ENCODE results near the gene TAF8. TPM values are rescaled to one million over a fixed set of nuclear protein-coding genes. Genes with fewer than 3 reads are reported as not detected.
A peak's percentile ranks its signal among the peaks of the same experiment; 100 is the strongest.

Gene TAF8
- polyA plus RNA-seq, 3 donors: 6.0 to 16.2 (median 8.7) TPM

DNA sequence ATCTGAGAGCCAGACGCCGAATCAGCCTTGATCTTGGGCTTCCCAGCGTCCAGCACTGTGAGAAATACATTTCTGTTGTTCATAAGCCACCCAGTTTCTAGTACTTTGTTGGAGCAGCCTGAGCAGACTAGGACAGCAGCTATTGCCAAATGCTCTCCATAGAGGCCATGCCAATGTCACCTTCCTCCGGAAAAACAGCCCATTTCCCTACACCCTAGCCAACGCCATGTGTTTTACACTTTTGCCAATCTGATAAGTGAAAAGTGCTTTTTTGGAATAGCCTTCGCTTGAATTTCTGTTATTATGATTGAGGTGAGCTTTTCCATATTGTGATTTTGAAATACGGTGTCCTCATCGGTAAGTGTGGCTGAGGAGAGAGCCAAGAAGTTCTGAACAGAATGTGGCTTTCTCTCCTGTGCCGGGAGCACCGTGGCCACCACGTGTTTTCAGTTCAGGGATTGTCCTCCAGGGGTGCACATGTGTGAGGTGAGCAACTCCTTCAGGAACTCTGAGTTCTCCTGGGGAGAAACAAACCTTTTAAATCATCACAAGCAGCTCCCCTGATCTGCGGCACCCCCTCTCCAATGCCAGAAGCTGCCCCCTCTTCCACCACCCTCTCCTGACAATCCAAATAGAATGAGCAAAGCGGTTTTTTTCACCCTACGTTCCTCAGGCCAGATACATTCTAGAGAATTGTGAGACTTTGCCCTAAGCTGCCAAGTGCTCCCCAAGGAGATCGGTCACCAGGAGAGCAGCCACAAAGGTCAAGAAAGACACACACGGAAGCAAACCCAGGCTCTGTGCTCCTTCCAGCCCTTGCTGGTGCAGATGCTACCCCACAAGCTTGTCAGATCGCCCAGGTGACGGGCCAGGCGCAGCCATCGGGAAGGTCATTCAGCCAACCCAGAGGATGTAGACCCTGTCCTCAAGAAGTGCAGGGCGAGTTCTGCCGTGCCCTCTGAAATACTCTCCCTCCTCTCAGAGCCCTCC is 36.0 kb downstream of the TAF8 start:
- no peak overlapping the region for H3K27ac ChIP-seq (ENCODE audit: low read depth, low read length)
- WGBS, 3 donors: 68 to 78% (median 76%) methylated on average over 22 of the region's 22 CpGs

DNA sequence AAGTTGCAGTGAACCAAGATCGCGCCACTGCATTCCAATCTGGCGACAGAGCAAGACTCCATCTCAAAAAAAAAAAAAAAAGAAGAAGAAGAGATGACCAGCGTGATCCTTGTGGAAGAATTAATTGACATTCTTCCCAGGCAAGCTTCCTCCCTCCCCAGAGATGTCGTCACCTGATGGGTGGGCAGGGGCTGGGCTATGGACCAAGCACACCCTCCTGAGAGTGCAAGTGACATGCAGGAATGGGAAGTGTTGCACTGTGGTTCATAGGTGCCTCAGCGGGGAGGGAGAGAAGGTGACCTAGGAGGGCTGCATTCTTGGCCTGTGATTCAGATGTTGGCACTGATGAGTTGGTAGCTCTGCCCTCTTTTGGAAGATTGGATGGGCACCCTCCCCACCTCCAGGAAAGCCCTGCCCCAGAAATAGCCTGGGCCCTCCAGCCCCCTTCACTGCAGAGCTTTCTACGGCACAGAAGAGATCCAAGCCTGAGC is 37.8 kb downstream of the TAF8 start:
- WGBS, 3 donors: 87 to 90% (median 89%) methylated on average over 6 to 7 of the region's 7 CpGs
- no peak overlapping the region for H3K27ac ChIP-seq (ENCODE audit: low read depth, low read length)

DNA sequence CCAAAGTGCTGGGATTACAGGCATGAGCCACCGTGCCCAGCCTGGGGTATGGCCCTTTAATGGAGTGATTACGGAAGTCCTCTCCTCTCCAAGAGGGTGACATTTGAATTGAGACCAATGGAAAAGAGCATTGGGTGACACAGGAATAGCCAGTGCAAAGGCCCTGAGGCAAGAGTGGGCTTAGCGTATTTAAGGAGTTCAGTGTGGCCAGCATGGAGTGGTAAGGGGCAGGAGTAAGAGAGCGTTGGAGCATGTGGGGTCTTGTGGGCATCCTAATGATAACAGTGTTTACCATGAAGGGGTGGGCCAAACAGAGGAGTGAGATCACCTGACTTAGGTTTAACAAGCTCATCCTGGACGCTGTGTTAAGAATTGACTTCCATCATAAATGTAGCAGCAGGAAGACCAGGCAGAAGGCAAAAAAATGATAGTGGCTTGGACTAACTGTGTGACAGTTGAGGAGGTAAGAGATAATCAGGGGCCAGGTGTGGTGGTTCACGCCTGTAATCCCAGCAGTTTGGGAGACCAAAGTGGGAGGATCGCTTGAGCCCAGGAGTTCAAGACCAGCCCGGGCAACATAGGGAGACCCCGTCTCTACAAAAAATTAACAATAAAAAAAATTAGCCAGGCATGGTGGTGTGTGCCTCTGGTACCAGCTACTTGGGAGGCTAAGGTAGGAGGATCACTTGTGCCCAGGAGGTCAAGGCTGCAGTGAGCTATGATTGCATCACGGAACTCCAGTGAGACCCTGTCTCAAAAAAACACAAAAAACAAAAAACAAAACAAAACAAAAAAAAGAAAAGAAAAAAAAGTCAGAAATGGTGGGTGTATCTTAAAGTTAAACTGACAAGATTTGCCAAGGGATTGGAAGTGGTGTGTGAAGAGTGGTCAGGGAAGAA is 40.7 kb downstream of the TAF8 start:
- no peak overlapping the region for H3K27ac ChIP-seq (ENCODE audit: low read depth, low read length)
- whole genome bisulfite sequencing, 3 donors: 91 to 95% (median 92%) methylated on average over 10 of the region's 10 CpGs

DNA sequence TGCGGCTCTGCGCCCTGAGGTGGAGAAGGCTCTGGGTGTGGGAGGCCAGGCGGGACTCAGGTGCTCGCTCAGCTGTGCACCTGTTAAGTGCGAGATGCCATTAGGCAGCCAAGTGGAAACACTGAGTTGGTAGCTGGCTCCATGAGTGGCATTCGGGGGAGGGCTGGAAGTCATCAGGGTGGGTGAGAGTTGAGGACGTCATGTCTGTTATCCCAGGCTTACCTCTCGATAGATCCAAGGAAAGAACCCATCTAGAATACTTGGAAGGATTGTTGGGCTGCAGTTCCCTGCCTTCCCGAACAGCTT is 41.3 kb downstream of the TAF8 start:
- WGBS, 3 donors: 84 to 93% (median 88%) methylated on average over 9 of the region's 9 CpGs
- no peak overlapping the region for H3K27ac ChIP-seq (ENCODE audit: low read depth, low read length)

DNA sequence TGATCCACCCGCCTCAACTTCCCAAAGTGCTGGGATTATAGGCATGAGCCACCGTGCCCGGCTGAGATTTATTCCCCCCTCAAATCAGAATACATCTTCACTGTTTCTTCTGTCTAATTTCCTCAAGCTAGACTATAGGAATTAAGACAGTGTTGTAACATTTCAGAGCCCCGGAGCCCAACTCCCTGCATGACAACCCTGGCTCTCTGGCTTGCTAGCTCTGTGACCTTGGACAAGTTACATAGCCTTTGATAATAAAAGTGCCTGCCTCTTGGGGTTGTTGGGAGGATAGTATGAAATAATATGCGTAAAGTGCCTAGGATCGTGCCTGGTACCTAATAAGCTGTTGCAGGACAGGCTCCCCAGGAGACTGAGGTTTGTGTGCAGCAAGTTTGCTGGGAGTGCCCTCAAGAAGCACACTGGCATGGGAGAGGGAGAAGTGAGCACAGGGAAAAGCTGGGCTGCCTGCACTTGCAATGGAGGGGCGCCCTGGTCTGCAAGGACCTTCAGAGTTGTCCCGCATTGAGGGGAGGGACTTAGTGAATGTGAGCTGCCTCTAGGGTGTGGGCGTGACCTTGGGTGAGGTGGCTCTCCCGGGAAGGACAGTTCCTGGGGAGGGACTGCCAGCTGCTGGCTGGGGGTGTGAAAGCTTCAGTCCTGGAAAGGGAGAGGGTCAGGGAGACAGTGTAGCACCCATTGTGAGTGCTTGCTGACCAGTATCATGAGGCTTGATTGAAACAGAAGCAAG is 43.4 kb downstream of the TAF8 start:
- WGBS, 3 donors: 47 to 78% (median 75%) methylated on average over 10 of the region's 10 CpGs
- H3K27ac ChIP-seq (ENCODE audit: low read depth, low read length): no peak overlapping the region

DNA sequence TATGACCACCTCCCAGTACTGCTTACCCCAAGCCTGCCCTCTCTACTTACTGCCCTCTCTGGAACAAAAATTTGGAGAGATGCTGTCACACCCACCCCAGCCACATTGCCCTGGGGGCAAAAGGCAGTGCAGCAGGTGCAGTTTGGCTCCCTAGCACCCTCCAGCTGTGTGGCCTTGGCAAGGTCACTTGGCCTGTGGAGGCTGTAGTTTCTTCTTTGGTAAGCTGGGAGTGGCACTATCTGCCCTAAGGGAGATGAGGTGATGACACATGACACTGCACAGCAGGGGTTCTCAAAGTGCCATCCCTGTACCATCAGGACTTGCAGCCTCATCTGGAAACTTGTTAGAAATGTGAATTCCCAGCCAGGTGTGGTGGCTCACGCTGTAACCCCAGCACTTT is 44.8 kb downstream of the TAF8 start:
- 96 to 100% (median 97%) methylated on average over 1 of the region's 1 CpG for WGBS, 3 donors
- no peak overlapping the region for H3K27ac ChIP-seq (ENCODE audit: low read depth, low read length)

DNA sequence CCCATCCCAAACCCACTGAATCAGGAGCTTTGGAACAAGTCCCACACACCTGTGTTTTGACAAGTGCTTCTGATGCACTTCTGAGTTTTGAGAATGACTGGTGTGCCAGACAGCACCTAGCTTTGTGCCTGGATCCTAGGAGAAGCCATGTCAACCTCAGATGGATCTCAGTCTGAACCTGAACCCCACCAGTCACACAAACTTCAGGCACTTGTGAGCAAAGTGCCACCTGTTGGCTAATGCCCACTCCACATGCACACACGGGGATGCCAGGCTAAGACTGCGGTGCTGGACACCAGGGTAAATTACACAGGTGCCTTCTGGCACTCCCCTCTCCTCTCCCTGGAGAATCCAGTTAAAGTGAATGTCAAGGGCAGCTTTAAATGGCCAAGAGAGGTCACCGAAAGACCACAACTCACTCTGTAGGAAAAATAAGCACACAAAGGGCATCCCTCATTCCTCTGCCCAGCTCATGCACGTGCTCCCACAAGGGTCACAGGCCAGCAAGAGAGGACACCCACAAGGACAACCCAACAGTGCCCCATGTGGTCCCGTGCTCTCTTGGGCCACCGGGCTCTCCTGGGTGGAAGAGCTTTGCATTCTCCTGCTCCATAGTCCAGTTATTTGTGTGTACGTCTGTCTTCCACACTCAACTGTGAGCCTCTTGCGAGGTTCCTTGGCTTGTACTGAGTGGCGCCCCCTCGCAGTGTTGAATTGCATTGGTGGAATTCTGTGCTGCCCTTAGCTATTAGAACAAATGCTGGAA is 45.6 kb downstream of the TAF8 start:
- 67 to 86% (median 68%) methylated on average over 10 of the region's 10 CpGs for WGBS, 3 donors
- no peak overlapping the region for H3K27ac ChIP-seq (ENCODE audit: low read depth, low read length)

DNA sequence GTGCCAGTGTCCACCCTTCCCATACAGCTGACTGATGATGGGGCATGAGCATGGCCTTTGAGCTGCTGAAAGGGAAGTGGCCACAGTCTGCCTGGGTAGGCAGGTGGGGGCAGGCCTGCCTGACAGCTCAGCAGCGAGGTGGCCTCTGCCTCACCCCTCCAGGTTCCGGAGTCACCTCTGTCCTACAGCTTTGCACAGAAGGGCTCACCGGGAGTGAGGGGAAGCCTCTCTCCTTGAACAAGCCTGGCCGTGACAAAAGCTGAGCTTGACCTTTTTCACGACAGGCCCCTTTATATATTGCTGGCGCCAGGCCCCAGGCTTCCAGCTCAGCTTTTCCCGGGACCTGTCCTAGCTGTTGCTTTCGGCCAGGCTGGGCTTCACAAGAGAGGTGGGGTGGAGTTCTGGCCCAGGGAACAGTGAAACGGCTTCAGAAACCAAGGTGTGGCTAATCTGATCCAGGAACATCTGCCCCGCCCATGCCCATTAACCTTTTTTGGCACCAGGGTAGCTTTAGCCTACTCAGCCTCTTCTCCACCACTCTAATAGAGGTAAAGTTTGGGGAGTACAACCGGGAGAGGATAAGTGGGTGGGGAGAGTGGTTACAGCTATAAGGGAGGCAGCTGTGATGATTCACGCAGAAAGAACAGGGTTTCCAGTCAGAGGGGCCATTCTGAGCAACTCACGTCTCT is 49.2 kb downstream of the TAF8 start:
- no peak overlapping the region for H3K27ac ChIP-seq (ENCODE audit: low read depth, low read length)
- WGBS, 3 donors: 37 to 54% (median 54%) methylated on average over 13 of the region's 13 CpGs

DNA sequence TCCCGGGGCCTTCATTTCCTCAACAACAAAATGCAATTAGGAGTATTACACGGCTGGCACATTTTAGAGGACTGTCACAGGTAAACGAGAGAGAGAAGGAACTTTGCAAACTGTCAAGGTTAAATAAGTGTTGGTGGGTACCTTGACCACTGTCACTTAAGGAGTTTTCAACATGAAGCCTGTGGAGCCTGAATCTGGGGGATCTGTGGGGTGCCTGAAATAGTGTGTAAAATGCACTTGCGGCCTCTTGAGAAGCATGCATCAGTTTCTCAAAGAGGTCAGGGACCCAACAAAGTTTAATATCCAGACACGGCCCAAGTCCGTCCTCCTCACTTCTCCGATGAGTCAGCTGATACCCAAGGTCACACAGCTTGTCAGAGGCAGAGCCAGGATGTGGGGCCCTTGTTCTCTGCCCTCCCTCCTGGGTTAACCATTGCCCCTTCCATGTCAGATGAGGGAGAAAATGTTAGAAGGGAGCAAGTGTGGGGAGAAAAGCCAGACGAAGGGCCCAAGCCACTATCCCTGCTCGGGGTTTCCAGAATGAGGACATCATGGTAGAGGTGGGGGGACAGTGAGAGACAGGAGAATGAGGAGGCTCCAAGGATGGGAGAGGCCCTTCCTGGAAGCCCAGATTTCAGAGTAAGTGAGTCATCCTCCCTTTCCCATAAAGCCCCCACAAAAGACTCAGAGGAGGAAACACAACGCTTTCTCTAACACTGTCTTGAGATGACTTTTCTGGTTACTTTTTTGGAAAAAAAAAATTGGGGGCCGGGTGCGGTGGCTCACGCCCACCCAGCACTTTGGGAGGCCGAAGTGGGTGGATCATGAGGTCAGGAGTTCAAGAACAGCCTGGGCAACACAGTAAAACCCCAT is 49.9 kb downstream of the TAF8 start:
- WGBS, 3 donors: 61 to 65% (median 62%) methylated on average over 14 of the region's 14 CpGs
- H3K27ac ChIP-seq (ENCODE audit: low read depth, low read length): peak overlapping the region; percentile 53

DNA sequence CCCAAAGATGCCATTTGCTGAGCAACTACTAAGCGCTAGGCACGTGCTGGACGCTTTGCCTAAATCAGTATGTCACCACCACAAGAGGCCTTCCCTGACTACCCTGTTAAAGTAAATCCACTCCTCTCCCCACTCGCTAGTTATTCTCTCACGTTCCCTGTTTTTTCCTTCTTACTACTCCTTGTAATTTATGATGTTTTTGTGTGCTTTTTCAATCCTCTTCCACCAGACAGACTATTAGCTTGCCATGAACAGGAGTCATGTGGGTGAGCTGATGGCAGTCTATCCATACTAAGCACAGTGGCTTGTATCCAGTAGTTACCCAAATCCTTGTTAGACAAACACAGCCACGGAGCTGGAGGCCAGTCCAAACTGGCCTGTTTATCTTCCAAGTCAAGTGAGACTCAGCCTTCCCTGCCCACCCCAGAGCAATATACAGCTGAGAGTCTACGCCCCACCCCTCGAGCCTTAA is 50.9 kb downstream of the TAF8 start:
- no peak overlapping the region for H3K27ac ChIP-seq (ENCODE audit: low read depth, low read length)
- 79 to 85% (median 82%) methylated on average over 8 of the region's 8 CpGs for WGBS, 3 donors

DNA sequence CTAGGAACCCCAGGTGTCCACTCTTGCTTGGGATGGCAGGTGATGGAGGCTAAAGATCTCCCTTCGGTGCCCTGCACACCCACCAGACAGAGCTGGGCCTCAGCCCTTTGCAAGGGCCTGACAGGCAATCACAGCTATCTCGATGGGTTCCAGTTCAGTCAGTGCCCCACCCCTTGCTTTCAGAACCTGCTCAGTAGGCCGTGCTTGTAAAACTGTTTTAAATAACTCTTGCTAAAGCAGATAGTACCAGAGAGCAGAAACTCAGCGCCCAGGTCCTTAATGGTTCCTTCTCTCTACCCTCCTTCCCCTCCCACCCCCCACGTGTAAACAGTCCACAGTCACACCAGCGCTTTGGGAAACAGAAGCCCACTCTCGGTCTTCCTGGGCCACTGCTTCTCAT is 52.9 kb downstream of the TAF8 start:
- WGBS, 3 donors: 83 to 91% (median 89%) methylated on average over 7 of the region's 7 CpGs
- no peak overlapping the region for H3K27ac ChIP-seq (ENCODE audit: low read depth, low read length)

DNA sequence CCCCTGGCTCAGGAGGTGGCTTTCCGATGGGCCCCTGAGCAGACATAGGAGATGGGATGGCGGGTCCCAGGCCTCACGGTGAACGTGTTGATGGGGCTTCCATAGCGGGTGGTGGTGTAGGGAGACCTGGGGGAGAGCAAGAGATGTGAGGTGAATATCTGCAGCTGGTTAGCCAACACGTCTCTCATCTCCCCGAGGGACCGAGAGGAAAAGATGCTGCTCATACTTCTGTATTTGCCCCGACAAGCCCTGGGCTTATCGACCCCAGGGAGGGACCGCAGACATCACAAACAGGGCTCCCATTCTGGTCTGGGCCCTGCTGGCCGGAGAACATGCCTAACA is 53.4 kb downstream of the TAF8 start:
- H3K27ac ChIP-seq (ENCODE audit: low read depth, low read length): no peak overlapping the region
- WGBS, 3 donors: 82 to 90% (median 89%) methylated on average over 12 of the region's 12 CpGs

DNA sequence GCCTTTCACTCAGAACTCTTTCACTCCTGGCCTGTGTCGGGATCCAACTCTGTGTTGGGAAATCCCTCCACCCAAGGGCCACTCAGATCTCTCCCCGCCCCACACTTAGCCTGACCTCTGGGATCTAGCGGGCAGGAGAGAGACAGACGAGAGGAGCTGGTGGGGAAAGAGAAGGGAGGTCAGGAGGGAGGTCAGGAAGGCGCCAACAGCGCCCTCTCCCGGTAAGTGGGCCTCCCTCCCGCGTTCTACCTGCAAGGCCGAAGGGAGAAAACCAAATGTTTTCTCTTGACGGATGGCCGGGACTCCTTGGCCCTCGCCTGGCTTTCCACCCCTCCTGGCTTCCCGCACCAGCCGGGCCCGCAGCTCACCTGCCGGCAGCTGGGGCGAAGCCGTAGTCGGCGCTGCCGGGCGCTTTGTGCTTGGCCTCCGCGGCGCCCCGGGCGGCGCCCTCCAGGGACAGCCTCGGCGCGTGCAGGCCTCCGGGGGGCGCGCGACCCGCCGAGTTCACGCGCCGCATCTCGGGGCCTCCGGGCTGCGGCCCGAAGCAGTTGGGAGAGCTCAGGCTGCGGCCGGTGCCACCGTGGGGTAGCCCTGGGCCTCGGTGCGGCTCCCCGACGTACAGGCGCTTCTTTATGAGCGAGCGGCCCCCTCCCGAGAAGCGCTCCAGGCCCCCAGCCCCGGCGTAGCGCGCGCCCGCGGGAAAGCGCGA is 53.9 kb downstream of the TAF8 start:
- 9 to 44% (median 12%) methylated on average over 55 to 66 of the region's 66 CpGs for WGBS, 3 donors
- no peak overlapping the region for H3K27ac ChIP-seq (ENCODE audit: low read depth, low read length)

DNA sequence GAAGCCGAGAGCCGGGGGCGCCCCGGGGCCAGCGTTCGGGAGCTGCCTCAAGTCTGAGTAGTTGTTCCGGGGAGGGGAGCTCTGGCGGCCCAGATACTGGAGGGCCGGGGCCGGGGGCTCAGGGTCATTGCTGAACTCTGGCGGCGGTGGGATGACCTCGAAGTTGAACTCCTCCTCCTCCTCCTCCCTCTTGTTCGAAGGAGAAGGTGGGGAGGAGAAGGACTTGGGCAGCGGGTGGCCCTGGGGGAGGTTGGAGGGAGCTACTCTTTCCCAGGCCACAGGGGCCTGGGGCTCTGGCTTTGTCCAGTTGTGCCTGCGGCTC is 54.4 kb downstream of the TAF8 start:
- 19 to 51% (median 23%) methylated on average over 12 to 16 of the region's 16 CpGs for WGBS, 3 donors
- no peak overlapping the region for H3K27ac ChIP-seq (ENCODE audit: low read depth, low read length)

DNA sequence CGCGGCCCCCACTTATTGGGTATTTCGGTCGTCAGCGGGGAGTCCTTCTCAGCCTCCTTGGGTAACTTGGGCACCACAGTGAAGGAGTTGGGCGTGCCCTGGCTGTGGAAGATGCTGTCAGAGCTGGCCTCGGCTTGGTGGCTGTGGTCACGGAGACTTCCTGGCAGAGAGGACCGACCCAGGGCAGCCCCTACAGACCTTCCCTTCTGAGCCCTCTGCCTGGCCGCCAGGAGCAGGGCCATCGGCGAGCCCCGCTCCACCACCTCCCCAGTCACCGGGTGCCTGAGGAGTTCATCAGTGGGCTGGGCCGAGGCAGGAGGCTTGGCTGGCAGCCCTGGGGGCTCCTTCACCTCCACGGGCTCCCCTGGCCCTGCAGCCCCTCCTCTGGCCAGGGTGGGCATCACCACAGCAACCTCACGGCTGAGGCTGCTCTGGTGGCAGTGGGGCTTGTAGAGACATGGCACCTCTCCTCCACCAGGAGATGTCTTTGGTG is 54.9 kb downstream of the TAF8 start:
- WGBS, 3 donors: 77 to 93% (median 80%) methylated on average over 14 to 17 of the region's 17 CpGs
- H3K27ac ChIP-seq (ENCODE audit: low read depth, low read length): no peak overlapping the region

DNA sequence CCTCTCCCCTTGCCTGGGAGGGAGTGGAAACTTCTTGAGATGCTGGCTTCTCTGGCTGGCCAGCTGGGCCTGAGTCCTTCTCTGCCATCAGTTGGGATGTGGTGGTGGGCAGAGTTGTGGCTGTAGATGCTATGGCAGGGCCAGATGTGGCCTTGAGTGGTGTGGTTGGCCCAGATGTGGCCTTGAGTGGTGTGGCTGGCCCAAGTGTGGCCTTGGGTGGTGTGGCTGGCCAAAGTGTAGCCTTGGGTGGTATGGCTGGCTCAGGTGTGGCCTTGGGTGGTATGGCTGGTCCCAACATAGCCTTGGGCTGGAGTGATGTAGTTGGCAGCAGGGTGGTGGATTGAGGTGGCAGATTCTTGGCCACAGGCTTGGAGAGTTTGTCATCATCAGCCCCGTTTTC is 55.4 kb downstream of the TAF8 start:
- no peak overlapping the region for H3K27ac ChIP-seq (ENCODE audit: low read depth, low read length)
- 60 to 92% (median 76%) methylated on average over 1 of the region's 1 CpG for WGBS, 3 donors
